ENCODE measurements around the gene MED13. TPM values are rescaled to one million over a fixed set of nuclear protein-coding genes. Genes with fewer than 3 reads are reported as not detected.

MED13 gene
- total RNA-seq, 1 experiment from 2014 or later: 49.4 TPM

Other genes with a start within 250 kb of the MED13 start
- gene BRIP1, start 201.8 kb downstream of the MED13 start, total RNA-seq (2021): 14.4 and 16.0 TPM in 2 replicates
- 15.7 and 17.5 TPM in 2 replicates for gene INTS2, start 137.3 kb downstream of the MED13 start, total RNA-seq (2021)

Measured in PC-9 (cell line).